Measurements from ENCODE around the gene S100A3. TPM values are rescaled to one million over a fixed set of nuclear protein-coding genes. Genes with fewer than 3 reads are reported as not detected.

Gene S100A3
- total and polyA plus RNA-seq, 4 donors: not detected

GRCh38 chr1:153561466-153561985 lies 12.5 kb upstream of the S100A3 start:
- no peaks in the 10 kb centered on the region for H3K27me3 ChIP-seq (ENCODE audit: control insufficient read depth in 4 of 4, insufficient read depth in 4 of 4, low read length in 3 of 4)
- H3K9ac ChIP-seq (ENCODE audit: low read depth in 1 of 2, low read length in 2 of 2): no peak overlapping the region
- 97% methylated on average over 3 of the region's 3 CpGs for WGBS
- H3K36me3 ChIP-seq (ENCODE audit: control insufficient read depth in 4 of 4, insufficient read depth in 3 of 4, low read depth in 1 of 4, low read length in 3 of 4): no peaks in the 10 kb centered on the region
- TF ChIP-seq, protein P1, sequence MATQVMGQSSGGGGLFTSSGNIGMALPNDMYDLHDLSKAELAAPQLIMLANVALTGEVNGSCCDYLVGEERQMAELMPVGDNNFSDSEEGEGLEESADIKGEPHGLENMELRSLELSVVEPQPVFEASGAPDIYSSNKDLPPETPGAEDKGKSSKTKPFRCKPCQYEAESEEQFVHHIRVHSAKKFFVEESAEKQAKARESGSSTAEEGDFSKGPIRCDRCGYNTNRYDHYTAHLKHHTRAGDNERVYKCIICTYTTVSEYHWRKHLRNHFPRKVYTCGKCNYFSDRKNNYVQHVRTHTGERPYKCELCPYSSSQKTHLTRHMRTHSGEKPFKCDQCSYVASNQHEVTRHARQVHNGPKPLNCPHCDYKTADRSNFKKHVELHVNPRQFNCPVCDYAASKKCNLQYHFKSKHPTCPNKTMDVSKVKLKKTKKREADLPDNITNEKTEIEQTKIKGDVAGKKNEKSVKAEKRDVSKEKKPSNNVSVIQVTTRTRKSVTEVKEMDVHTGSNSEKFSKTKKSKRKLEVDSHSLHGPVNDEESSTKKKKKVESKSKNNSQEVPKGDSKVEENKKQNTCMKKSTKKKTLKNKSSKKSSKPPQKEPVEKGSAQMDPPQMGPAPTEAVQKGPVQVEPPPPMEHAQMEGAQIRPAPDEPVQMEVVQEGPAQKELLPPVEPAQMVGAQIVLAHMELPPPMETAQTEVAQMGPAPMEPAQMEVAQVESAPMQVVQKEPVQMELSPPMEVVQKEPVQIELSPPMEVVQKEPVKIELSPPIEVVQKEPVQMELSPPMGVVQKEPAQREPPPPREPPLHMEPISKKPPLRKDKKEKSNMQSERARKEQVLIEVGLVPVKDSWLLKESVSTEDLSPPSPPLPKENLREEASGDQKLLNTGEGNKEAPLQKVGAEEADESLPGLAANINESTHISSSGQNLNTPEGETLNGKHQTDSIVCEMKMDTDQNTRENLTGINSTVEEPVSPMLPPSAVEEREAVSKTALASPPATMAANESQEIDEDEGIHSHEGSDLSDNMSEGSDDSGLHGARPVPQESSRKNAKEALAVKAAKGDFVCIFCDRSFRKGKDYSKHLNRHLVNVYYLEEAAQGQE (IDR thresholded peaks at IDR 0.05): no peak
- no peak overlapping the region for H3K27ac ChIP-seq (ENCODE audit: low read depth in 1 of 2, low read length in 2 of 2)
- no peaks in the 10 kb centered on the region for H3K9me3 ChIP-seq (ENCODE audit: control insufficient read depth in 4 of 4, low read length in 3 of 4)
- no peaks in the 10 kb centered on the region for H3K4me1 ChIP-seq (ENCODE audit: control insufficient read depth in 4 of 4, insufficient read depth in 4 of 4, low read length in 3 of 4)
- H3K4me3 ChIP-seq (ENCODE audit: low read depth in 1 of 3, low read length in 3 of 3): no peak overlapping the region
- DNase-seq (ENCODE audit: low spot score): no peak

DNA sequence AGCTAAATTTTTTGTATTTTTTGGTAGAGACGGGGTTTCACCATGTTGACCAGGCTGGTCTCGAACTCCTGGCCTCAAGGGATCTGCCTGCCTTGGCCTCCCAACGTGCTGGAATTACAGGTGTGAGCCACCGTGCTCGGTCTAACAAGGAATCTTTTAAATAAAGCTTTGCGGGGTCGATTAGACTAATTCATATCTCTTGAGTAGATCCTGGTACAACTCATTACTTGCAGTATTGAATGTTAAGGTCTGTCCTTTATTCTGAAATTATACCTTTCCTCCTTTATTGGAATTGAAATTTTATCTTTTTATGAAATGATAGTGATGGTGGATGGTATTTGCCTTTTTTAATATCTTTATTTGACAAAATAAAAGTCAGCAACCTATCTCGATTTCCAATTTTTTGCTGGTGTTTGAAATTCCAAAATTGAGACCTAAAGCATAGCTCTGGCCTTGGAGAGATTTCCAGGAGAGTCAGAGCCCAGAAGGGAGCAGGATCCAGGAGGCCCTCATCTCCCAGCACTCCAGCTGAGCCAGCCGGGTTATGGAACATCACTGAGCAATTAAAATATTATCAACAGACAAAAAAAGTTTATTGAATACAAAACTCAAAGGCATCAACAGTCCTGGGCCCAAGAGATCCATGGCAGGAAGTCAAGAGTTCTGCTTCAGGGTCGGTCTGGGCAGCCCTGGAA lies 11.9 kb upstream of the S100A3 start:
- Histone ChIP-seq H3K4me1 (ENCODE audit: control insufficient read depth in 4 of 4, insufficient read depth in 4 of 4, low read length in 3 of 4) (no peaks in the 10 kb centered on the region), H3K36me3 (ENCODE audit: control insufficient read depth in 4 of 4, insufficient read depth in 3 of 4, low read depth in 1 of 4, low read length in 3 of 4) (no peaks in the 10 kb centered on the region), H3K27me3 (ENCODE audit: control insufficient read depth in 4 of 4, insufficient read depth in 4 of 4, low read length in 3 of 4) (no peaks in the 10 kb centered on the region), H3K9ac (ENCODE audit: low read depth in 1 of 2, low read length in 2 of 2) (no peak overlapping the region), H3K27ac (ENCODE audit: low read depth in 1 of 2, low read length in 2 of 2) (no peak overlapping the region), H3K9me3 (ENCODE audit: control insufficient read depth in 4 of 4, low read length in 3 of 4) (no peaks in the 10 kb centered on the region), H3K4me3 (ENCODE audit: low read depth in 1 of 3, low read length in 3 of 3) (no peak overlapping the region)
- WGBS: 89% methylated on average over 10 of the region's 10 CpGs
- DNase-seq (ENCODE audit: low spot score): no peak
- TF ChIP-seq RXRA (IDR thresholded peaks at IDR 0.05) (no peak), SP1 (IDR thresholded peaks at IDR 0.05) (no peak)

DNA sequence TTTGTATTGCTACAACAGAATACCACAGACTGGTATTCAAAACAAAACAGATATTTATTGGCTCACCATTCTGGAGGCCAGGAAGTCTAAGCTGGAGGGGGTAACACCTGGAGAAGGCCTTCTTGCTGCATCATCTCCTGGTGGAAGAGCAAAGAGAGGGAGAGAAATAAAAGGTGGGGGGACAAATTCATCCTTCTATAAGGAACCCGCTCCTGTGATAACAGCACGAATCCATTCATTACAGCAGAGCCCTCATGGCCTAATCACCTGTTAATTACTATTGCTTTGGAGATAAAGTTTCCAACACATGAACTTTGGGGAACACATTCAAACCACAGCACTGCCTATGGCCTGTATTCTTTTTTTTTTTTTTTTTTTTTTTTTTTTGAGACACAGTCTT lies 11.2 kb upstream of the S100A3 start:
- Histone ChIP-seq H3K27ac (ENCODE audit: low read depth in 1 of 2, low read length in 2 of 2) (no peak overlapping the region), H3K4me1 (ENCODE audit: control insufficient read depth in 4 of 4, insufficient read depth in 4 of 4, low read length in 3 of 4) (no peaks in the 10 kb centered on the region), H3K27me3 (ENCODE audit: control insufficient read depth in 4 of 4, insufficient read depth in 4 of 4, low read length in 3 of 4) (no peaks in the 10 kb centered on the region), H3K9me3 (ENCODE audit: control insufficient read depth in 4 of 4, low read length in 3 of 4) (no peaks in the 10 kb centered on the region), H3K36me3 (ENCODE audit: control insufficient read depth in 4 of 4, insufficient read depth in 3 of 4, low read depth in 1 of 4, low read length in 3 of 4) (no peaks in the 10 kb centered on the region), H3K4me3 (ENCODE audit: low read depth in 1 of 3, low read length in 3 of 3) (no peak overlapping the region), H3K9ac (ENCODE audit: low read depth in 1 of 2, low read length in 2 of 2) (no peak overlapping the region)
- TF ChIP-seq RXRA (IDR thresholded peaks at IDR 0.05) (no peak), SP1 (IDR thresholded peaks at IDR 0.05) (no peak), MAX (IDR thresholded peaks at IDR 0.05) (no peak), FOXA2 (IDR thresholded peaks at IDR 0.05) (no peak), GABPA (IDR thresholded peaks at IDR 0.05 in 1 of 2, conservative IDR thresholded peaks at IDR 0.05 in 1 of 2) (no peak), YY1 (IDR thresholded peaks at IDR 0.05) (no peak), ATF3 (IDR thresholded peaks at IDR 0.05) (no peak), HNF4G (IDR thresholded peaks at IDR 0.05) (no peak), HNF4A (conservative IDR thresholded peaks at IDR 0.05) (no peak)
- TF ChIP-seq, protein P2, sequence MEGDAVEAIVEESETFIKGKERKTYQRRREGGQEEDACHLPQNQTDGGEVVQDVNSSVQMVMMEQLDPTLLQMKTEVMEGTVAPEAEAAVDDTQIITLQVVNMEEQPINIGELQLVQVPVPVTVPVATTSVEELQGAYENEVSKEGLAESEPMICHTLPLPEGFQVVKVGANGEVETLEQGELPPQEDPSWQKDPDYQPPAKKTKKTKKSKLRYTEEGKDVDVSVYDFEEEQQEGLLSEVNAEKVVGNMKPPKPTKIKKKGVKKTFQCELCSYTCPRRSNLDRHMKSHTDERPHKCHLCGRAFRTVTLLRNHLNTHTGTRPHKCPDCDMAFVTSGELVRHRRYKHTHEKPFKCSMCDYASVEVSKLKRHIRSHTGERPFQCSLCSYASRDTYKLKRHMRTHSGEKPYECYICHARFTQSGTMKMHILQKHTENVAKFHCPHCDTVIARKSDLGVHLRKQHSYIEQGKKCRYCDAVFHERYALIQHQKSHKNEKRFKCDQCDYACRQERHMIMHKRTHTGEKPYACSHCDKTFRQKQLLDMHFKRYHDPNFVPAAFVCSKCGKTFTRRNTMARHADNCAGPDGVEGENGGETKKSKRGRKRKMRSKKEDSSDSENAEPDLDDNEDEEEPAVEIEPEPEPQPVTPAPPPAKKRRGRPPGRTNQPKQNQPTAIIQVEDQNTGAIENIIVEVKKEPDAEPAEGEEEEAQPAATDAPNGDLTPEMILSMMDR (IDR thresholded peaks at IDR 0.05; ENCODE audit: low read depth, low read length, missing input control): no peak
- DNase-seq (ENCODE audit: low spot score): no peak
- 91% methylated on average over 2 of the region's 2 CpGs for WGBS
